Measurements from ENCODE around the gene SCGB2A2.

SCGB2A2 gene

GRCh38 chr11:62269654-62270278 lies at the start of gene SCGB2A2:
TSS of gene SCGB2A2 (plus strand) at chr11:62270158. CDS start at chr11:62270217, 59 bp downstream.
- no peak for DNase-seq

- DNase-seq: no peak
Observed at GRCh38 chr11:62221498-62221897, 48.5 kb upstream of the SCGB2A2 start.

GRCh38 chr11:62223095-62223494 lies 46.9 kb upstream of the SCGB2A2 start:
- DNase-seq: no peak

DNA sequence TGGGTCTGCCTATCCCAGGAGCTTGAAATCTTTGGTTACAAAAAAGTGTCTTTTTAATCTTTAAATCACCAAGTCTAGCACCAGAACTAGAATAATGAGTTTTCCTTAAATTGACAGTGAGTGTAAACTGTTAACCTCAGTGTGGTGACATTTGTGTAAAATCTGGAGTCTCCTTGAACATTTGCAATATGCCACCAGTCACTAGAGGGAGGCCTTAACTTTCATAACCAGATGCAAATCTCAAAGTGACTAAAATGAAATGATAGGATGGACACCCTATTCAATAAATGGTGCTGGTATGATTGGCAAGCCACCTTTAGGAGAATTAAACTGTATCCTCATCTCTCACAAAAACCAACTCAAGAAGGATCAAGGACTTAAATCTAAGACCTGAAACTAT lies 36.2 kb upstream of the SCGB2A2 start:
- no peak for DNase-seq

DNA sequence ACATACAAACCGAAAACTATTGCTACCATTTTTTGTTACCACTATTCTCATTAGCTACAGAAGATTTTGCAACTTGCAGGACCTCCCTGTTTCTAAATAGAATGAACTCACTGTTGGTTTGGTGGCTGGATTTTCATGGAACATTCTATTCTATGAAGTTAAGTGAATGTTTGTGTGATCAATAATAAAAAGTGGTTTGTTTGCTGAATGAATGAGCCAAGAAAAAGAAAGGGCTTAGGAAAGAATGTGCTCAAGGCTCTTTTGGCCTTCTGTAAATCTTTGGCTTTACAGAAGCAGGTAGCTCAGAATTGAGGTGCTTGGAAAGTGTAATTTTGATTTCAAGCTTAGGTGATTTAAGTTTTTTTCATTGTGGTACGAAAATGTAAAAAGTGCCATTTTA lies 33.8 kb upstream of the SCGB2A2 start:
- DNase-seq: no peak

DNA sequence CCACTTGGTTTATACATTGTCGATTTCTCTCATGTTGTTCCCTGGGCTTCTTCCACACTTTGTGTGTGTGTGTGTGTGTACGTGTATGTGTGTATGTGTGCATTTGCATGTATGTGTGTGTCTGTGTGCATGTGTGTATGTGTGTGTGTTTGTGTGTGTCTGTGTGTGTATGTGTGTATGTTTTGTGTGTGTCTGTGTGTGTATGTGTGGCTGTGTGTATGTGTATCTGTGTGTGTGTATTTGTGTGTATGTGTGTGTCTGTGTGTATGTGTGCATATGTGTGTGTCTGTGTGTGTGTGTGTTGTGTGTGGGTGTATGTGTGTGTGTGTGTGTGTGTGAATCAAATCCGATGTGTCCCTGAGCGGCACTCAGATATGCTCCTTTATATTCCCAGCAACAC lies 32.5 kb upstream of the SCGB2A2 start:
- DNase-seq: no peak

GRCh38 chr11:62238151-62238550 lies 31.8 kb upstream of the SCGB2A2 start:
- DNase-seq: no peak

DNA sequence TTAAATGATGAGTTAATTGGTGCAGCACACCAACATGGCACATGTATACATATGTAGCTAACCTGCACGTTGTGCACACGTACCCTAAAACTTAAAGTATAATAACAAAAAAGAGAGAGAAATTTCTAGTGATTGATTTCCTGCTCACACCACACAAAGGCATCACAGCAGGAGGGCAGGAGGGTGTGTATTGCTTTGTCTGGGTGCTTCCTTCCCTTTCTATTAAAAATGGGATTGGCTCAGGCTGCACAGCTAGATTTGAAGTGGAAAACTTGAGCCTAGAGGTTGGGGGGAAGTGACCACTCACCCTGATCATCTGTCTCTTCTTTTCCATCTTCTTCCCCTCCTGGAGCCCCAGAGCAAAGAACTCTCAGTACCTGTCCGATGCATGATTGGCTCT lies 28.9 kb upstream of the SCGB2A2 start:
- no peak for DNase-seq

DNA sequence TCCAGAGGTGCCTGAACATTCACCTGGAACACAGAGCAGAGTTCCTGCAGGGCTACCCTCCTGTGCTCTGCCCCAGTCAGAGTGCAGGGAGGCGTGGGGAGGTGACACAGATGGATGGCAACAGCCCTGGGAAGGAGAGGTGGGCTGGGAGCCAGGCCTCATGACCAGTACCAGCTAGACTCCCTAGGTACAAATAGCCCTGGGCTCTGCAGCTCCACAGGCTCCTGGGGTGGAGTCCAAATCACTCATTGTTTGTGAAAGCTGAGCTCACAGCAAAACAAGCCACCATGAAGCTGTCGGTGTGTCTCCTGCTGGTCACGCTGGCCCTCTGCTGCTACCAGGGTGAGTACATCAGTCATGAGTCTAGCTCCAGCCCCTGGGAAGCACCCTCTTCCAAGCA lies 27.9 kb upstream of the SCGB2A2 start, which contains the start of gene SCGB1D2:
TSS of gene SCGB1D2 (plus strand) at position 219 of the 400 bp plus-strand sequence. CDS start at position 288, 69 bp downstream.
- DNase-seq: peak in 17 of 56 donors; percentile 2 to 64 (median 13)

DNA sequence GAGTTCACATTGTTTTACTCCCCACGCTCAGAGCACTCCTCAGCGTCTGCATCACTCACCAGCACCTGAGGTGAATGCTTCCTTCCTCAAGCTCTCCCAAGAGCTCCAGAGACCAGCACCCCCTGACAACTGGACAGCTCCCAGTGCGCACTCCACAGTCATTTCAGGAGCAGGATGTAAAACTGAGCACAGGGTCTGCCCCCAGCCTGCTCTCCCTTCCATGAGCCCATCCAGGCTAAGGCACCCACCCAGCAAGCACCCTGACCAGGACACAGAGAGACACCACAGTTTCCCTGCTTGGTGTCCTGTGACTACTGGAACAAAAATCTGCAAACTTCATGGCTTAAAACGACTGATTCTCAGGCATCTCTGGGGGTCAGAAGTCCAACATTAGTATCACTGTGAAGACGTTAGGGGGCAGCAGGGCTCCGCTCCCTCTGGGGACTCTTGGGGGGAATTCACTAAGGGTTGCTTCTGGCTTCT lies 24.6 kb upstream of the SCGB2A2 start:
- no peak for DNase-seq

- DNase-seq: no peak
Observed at GRCh38 chr11:62251698-62252097, 18.3 kb upstream of the SCGB2A2 start.

GRCh38 chr11:62253999-62254542 lies 15.9 kb upstream of the SCGB2A2 start:
- DNase-seq: no peak

DNA sequence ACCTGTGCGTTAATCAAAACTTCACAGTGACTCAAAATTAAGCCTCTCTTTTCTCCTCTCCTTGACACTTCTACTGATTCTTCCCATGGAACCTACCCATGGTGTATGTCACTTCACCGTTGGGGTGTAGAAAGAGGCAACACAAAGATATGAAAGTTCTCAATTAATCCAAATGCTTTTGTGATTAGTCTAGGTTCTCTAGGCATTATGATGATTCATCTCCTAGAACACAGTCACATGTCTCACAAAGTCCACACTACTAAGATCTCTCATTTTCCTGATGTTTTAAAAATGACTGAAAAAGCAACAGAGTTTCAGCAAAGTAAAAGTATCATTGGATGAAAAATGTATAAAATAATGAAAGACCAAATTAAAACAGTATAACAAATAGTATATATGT lies 13.7 kb upstream of the SCGB2A2 start:
- DNase-seq: no peak

DNA sequence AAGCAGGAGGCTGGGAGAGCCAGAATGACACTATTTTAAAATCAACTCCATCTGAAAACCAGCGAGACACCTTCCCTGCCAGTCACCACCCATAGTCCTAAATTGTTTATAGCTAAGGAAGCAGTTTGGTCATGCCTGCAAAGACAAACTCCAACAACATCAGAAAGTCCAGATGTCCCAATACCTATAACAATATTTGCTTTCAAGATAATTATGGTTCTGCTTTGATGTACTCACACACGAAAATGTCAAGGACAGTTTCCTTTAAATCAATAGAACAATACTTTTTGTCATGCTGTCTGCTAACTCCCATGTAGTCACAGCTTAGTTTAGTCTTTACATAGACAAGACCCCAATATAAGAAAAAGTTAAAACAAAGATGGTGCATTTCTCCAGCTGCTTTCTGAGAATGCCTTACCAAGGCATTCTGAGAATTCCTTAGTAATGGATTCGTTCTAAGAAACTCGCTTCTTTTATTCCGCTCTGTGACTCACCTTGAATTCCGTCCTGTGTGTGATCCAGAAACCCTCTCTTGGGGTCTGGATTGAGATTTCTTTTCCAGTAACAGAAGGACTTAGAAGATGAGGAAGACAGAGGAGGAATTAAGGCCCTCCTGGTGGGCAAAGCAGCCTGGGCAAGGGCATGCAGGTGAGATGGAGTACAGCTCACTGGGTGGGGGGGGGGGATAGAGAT lies 9.6 kb upstream of the SCGB2A2 start:
- DNase-seq: no peak

DNA sequence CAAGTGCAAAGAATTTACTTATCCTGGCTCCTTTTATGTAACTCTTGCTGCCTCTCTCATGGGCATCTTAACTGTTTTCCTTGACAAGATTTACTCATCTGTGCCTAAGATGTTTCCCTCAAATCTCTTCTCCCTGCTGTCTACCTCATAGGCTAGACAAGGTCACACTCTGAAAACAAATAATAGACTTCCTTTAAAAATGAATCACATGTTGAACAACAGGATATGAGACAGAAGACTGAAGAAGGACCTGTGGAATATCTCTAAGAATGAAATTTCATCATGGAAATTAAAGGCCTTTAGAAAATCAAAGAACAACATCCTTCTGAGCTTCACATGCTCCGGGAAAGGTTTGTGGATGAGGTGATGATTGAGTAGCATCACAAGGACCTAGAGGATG lies 6.0 kb upstream of the SCGB2A2 start:
- DNase-seq: no peak

DNA sequence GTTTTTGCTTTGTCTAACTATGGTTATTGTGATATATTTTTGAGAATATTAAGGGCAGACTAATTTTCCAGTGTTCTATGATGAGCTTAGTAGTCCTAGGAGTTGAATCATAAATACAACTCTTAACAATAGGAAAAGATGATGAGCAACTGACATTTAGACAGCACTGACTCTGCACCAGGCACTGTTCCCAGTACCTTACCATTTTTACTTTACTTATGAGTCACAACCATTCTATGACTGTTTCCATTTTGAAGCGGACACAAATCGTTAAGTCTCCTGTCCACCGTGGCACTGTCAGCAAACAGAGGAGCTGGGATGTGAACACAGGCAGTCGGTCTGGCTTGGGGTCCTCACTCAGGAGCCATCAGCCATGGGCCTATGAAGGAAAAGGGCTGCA lies 3.4 kb upstream of the SCGB2A2 start:
- DNase-seq: no peak

DNA sequence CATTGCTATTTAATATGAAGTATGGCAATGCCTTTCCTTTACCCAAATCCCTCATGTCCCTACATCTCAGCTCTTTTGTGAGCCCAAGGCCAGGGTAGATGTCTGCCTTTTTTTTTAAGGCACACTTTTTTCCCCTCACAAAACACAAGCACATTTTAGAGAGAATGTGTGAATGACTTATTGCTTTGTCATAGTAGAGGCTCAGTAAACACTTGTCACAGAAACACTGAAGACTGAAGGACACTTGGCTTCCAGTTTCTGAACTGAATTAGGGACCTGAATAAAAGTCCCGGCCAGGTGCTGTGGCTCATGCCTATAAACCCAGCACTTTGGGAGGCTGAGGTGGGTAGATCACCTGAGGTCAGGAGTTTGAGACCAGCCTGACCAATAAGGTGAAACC lies 2.9 kb upstream of the SCGB2A2 start:
- no peak for DNase-seq

- DNase-seq: no peak
Observed at GRCh38 chr11:62267576-62267975, 2.4 kb upstream of the SCGB2A2 start.

DNA sequence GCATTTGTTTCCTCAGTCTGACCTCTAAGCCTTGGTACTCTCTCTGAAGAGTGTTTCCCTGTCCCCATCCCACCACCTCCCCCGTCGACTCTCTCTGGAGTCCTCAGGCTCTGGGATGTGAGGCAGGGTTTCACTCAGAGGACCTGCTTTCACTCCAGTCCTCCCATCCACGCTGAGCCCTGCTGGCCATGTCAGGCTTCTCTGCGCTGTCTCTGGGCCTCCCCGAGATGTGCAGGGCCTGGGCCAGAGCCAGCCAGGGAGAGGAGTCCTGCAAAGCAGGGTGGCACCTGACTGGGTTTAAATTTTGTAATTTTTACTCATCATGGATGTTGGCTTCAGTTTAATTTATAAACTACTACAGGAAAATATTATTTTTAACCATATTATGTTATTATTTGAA lies 3.3 kb downstream of the SCGB2A2 start:
- no peak for DNase-seq

DNA sequence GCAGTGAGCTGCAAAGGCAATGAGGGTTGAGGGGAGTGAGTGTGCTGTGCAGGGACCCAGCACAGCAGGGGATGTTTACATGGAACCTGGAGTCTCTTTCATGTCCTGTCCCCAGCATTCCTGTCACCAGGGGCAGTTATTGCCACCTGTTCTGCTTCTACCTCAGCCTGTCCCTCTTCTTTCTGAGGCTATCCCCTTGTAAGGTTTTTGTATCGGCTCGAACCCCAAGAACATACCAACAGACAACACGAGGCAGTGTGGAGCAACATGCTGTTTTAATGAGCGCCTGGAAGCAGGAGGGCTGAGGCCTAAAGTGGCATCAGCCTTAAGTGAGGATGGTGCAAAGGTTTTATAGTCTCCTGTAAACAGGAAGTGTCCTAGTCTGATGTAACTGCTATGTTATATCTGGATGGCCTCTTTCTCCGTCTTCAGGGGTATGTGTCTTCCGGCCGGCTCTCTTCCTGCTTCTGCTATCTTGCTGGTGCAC lies 3.9 kb downstream of the SCGB2A2 start:
- no peak for DNase-seq

GRCh38 chr11:62280452-62280851 lies 10.5 kb downstream of the SCGB2A2 start:
- DNase-seq: no peak

GRCh38 chr11:62295504-62295903 lies 25.5 kb downstream of the SCGB2A2 start:
- DNase-seq: no peak

DNA sequence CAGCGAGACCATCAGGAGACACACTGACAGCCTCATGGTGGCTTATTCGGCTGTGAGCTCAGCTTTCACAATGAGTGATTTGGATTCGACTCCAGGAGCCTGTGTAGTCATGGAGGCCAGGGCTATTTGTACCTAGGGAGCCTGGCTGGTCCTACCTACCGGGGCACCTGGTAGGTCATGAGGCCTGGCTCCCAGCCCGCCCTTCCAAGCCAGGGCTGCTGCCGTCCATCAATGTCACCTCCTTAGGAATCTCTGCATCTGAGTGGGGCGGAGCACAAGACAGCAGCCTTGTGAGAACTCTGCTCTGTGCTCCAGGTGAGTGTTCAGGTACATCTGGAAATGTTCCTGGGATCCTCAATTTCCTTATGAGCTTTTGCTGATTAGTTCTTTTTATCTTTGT lies 29.0 kb downstream of the SCGB2A2 start, which contains the start of gene SCGB1D4:
TSS of gene SCGB1D4 (minus strand) at position 101 of the 400 bp plus-strand sequence. CDS start at position 36, 65 bp downstream.
- DNase-seq: no peak

Data from amygdala (tissue), 56 donors.